K562 (cell line): ENCODE data around the gene SYNGR4. TPM values are rescaled to one million over a fixed set of nuclear protein-coding genes. Genes with fewer than 3 reads are reported as not detected.

Source experiments
- ARID3A ChIP-seq: IDR thresholded peaks from 2 replicates; pipeline ENCODE4 v1.6.1; 2012; ENCODE audit warnings: low read depth, low read length, improper control_type of control experiment, borderline replicate concordance
- CEBPG ChIP-seq, 3 experiments: fragments of 200-800 bp in 1 of 3; sonication (Bioruptor generic) in 1 of 3; sonication (generic) in 1 of 3; formaldehyde crosslinking in 1 of 3; IDR thresholded peaks in 2 of 3; conservative IDR thresholded peaks in 1 of 3; 2 replicates each; pipeline versions ENCODE4 v1.6.1 to v1.8.0; 2016 to 2022; ENCODE audit warnings: missing compliant biosample characterization in 2 of 3, missing genetic modification characterization in 2 of 3, mild to moderate bottlenecking in 1 of 3, missing genetic modification reagents in 1 of 3
- FOXP1 ChIP-seq: sonication (generic); formaldehyde crosslinking; IDR thresholded peaks from 2 replicates; pipeline ENCODE4 v1.8.0; 2022; ENCODE audit warnings: mild to moderate bottlenecking, missing genetic modification reagents
- HMG20A ChIP-seq: fragments of 450-650 bp; formaldehyde crosslinking; conservative IDR thresholded peaks from 2 replicates; pipeline ENCODE4 v1.4.0; 2020; ENCODE audit warnings: mild to moderate bottlenecking, mixed read lengths
- HMGN3 ChIP-seq: IDR thresholded peaks from 2 replicates; pipeline ENCODE4 v1.6.1; 2011; ENCODE audit warnings: borderline replicate concordance, low read depth, mild to moderate bottlenecking, mixed read lengths, low read length; ENCODE audit not compliant: insufficient read length; ENCODE audit errors: extremely low read depth
- HNRNPLL ChIP-seq: fragments of 200-400 bp; formaldehyde crosslinking; IDR thresholded peaks from 2 replicates; pipeline ENCODE4 v1.6.1; 2017; ENCODE audit warnings: low read length, low read depth, mild to moderate bottlenecking; ENCODE audit not compliant: poor library complexity, severe bottlenecking
- NFATC3 ChIP-seq: fragments of 450-650 bp; IDR thresholded peaks from 2 replicates; pipeline ENCODE4 v1.6.1; 2017; ENCODE audit warnings: mild to moderate bottlenecking
- PCBP2 ChIP-seq: fragments of 200-400 bp; formaldehyde crosslinking; IDR thresholded peaks from 2 replicates; pipeline ENCODE4 v1.6.1; 2018; ENCODE audit warnings: low read length, low read depth, mild to moderate bottlenecking, moderate library complexity; ENCODE audit not compliant: poor library complexity, severe bottlenecking
- PHB ChIP-seq: fragments of 250-450 bp; sonication (Bioruptor Pico); IDR thresholded peaks from 2 replicates; pipeline ENCODE4 v1.5.0; 2021
- SPI1 ChIP-seq: IDR thresholded peaks from 2 replicates; pipeline ENCODE4 v1.6.1; 2011; ENCODE audit warnings: low read depth, low read length, control low read depth, borderline replicate concordance
- TBL1XR1 ChIP-seq, 2 experiments: IDR thresholded peaks; 2 replicates each; pipeline ENCODE4 v1.6.1; 2012; ENCODE audit warnings: improper control_type of control experiment in 2 of 2, low read length in 2 of 2, mild to moderate bottlenecking in 1 of 2
- TCFL5 ChIP-seq: fragments of 250-450 bp; sonication (Bioruptor Pico); conservative IDR thresholded peaks from 2 replicates; pipeline ENCODE4 v1.6.1; 2021; ENCODE audit warnings: mild to moderate bottlenecking, moderate library complexity, matching md5 sums
- ZC3H11A ChIP-seq: IDR thresholded peaks from 2 replicates; pipeline ENCODE4 v1.6.1; 2012; ENCODE audit warnings: low read depth, low read length, improper control_type of control experiment
- ZNF143 ChIP-seq: sonication (generic); formaldehyde crosslinking; IDR thresholded peaks from 2 replicates; pipeline ENCODE4 v1.9.0; 2022; ENCODE audit warnings: mild to moderate bottlenecking, missing genetic modification reagents
- polyA plus RNA-seq, 8 experiments: library from polyadenylated mRNA; depleted of rRNA in 4 of 8; stranded (reverse) in 5 of 8; unstranded in 3 of 8; fragments of >200 nt; fragmentation: Nextera tagmentation in 2 of 8; fragmentation: Illumina TruSeq in 1 of 8; extraction: Ambion mirVana in 2 of 8; extraction: Trizol in 1 of 8; gene quantifications; 2 replicates each; pipeline versions ENCODE4 v1.2.1 to v1.2.3, GENCODE V29; 2011 to 2014; ENCODE audit warnings: inconsistent platforms in 1 of 8, missing spikeins in 1 of 8
- total RNA-seq, 7 experiments: library from RNA; depleted of rRNA in 6 of 7; stranded (reverse); fragments of >200 nt in 6 of 7; fragmentation: Illumina TruSeq in 2 of 7; extraction: Trizol in 2 of 7; gene quantifications; 2 replicates each; pipeline versions ENCODE4 v1.2.1 to v1.2.3, GENCODE V29; 2011 to 2021; ENCODE audit warnings: low replicate concordance in 1 of 7
- TF ChIP-seq, protein P1 (sequence below): sonication (generic); formaldehyde crosslinking; IDR thresholded peaks from 2 replicates; pipeline ENCODE4 v1.8.0; 2022; ENCODE audit warnings: mild to moderate bottlenecking, missing genetic modification reagents
- TF ChIP-seq, protein P2 (sequence below), 3 experiments: fragments of 200-800 bp in 1 of 3; fragments of 250-450 bp in 1 of 3; fragments of 450-650 bp in 1 of 3; sonication (Bioruptor Pico) in 1 of 3; sonication (Bioruptor generic) in 1 of 3; formaldehyde crosslinking in 1 of 3; IDR thresholded peaks; 2 replicates each; pipeline versions ENCODE4 v1.6.1 to v1.8.0; 2016 to 2022; ENCODE audit warnings: mild to moderate bottlenecking in 2 of 3, missing genetic modification characterization in 2 of 3, missing compliant biosample characterization in 1 of 3, moderate library complexity in 1 of 3
- TF ChIP-seq, protein P3 (sequence below): sonication (generic); formaldehyde crosslinking; IDR thresholded peaks from 2 replicates; pipeline ENCODE4 v1.8.1; 2022; ENCODE audit warnings: missing genetic modification reagents
- TF ChIP-seq, protein P4 (sequence below): sonication (generic); IDR thresholded peaks from 2 replicates; pipeline ENCODE4 v1.6.1; 2016

Gene SYNGR4
- total and polyA plus RNA-seq, 9 of the 15 experiments (the other 6 are each of a cell fraction or from before 2014, with no cell fraction given) = 0.07 to 0.14 TPM; not detected in 7

DNA sequence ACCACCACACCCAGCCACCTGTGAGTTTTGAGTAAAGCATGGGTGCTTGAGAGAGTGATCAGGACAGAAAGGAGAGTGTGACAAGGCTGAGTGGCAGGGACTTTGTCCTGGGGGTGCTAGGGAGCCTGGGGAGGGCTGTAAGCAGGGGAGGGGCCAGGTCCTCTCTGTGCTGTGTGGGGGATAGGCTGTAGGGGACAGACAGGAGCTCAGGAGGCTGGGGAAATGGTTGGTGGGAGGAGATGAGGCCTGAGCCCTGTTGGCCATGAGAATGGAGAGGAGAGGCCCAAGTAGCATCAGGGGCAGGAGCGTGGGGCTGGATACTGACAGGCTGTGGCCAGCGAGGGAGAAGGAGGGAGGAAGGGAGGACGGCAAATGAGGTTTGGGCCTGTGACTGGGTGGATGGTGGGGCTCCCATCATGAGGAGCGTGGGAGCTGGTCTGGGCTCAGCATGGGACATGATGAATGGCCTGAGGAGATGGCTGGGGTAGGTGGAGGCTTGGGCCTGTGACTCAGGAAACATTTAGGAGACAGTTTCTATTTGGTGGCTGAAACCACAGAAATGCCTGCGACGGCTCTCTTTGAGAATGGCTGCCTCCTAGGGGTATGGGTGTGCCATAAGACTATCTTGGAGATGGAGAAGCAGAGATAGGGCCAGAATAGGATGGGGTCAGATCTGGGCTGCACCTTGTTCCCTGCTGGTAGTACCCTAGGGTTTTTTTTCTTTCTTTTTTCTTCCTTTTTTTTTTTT lies 54.3 kb downstream of the SYNGR4 start (continued):
- TF ChIP-seq CEBPG (CRISPR knock-in tag; IDR thresholded peaks at IDR 0.05) = no peak
- TF ChIP-seq CEBPG (tag; conservative IDR thresholded peaks at IDR 0.05 in 1 of 2, IDR thresholded peaks at IDR 0.05 in 1 of 2) = no peak
- no peak for TF ChIP-seq PHB
- TF ChIP-seq ZNF143 = no peak
- no peak for TF ChIP-seq HMGN3
- no peak for TF ChIP-seq SPI1
- no peak for TF ChIP-seq TCFL5 (CRISPR knock-in tag)
- TF ChIP-seq, protein P1, sequence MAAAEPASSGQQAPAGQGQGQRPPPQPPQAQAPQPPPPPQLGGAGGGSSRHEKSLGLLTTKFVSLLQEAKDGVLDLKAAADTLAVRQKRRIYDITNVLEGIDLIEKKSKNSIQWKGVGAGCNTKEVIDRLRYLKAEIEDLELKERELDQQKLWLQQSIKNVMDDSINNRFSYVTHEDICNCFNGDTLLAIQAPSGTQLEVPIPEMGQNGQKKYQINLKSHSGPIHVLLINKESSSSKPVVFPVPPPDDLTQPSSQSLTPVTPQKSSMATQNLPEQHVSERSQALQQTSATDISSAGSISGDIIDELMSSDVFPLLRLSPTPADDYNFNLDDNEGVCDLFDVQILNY (CRISPR knock-in tag) = no peak
- no peak for TF ChIP-seq TBL1XR1 (IDR thresholded peaks at IDR 0.05; ENCODE audit: low read length in 2 of 2)
- no peak for TF ChIP-seq NFATC3
- no peak for TF ChIP-seq PCBP2
- no peak for TF ChIP-seq HNRNPLL
- TF ChIP-seq, protein P2, sequence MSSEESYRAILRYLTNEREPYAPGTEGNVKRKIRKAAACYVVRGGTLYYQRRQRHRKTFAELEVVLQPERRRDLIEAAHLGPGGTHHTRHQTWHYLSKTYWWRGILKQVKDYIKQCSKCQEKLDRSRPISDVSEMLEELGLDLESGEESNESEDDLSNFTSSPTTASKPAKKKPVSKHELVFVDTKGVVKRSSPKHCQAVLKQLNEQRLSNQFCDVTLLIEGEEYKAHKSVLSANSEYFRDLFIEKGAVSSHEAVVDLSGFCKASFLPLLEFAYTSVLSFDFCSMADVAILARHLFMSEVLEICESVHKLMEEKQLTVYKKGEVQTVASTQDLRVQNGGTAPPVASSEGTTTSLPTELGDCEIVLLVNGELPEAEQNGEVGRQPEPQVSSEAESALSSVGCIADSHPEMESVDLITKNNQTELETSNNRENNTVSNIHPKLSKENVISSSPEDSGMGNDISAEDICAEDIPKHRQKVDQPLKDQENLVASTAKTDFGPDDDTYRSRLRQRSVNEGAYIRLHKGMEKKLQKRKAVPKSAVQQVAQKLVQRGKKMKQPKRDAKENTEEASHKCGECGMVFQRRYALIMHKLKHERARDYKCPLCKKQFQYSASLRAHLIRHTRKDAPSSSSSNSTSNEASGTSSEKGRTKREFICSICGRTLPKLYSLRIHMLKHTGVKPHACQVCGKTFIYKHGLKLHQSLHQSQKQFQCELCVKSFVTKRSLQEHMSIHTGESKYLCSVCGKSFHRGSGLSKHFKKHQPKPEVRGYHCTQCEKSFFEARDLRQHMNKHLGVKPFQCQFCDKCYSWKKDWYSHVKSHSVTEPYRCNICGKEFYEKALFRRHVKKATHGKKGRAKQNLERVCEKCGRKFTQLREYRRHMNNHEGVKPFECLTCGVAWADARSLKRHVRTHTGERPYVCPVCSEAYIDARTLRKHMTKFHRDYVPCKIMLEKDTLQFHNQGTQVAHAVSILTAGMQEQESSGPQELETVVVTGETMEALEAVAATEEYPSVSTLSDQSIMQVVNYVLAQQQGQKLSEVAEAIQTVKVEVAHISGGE (CRISPR knock-in tag; IDR thresholded peaks at IDR 0.05) = no peak
- TF ChIP-seq ZC3H11A = no peak
- no peak for TF ChIP-seq ARID3A
- TF ChIP-seq, protein P3, sequence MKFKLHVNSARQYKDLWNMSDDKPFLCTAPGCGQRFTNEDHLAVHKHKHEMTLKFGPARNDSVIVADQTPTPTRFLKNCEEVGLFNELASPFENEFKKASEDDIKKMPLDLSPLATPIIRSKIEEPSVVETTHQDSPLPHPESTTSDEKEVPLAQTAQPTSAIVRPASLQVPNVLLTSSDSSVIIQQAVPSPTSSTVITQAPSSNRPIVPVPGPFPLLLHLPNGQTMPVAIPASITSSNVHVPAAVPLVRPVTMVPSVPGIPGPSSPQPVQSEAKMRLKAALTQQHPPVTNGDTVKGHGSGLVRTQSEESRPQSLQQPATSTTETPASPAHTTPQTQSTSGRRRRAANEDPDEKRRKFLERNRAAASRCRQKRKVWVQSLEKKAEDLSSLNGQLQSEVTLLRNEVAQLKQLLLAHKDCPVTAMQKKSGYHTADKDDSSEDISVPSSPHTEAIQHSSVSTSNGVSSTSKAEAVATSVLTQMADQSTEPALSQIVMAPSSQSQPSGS = no peak
- no peak for TF ChIP-seq HMG20A (CRISPR knock-in tag)
- TF ChIP-seq, protein P4, sequence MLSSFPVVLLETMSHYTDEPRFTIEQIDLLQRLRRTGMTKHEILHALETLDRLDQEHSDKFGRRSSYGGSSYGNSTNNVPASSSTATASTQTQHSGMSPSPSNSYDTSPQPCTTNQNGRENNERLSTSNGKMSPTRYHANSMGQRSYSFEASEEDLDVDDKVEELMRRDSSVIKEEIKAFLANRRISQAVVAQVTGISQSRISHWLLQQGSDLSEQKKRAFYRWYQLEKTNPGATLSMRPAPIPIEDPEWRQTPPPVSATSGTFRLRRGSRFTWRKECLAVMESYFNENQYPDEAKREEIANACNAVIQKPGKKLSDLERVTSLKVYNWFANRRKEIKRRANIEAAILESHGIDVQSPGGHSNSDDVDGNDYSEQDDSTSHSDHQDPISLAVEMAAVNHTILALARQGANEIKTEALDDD = no peak
- TF ChIP-seq FOXP1 (CRISPR knock-in tag) = no peak
